Measurements from ENCODE around the gene KRT73. TPM values are rescaled to one million over a fixed set of nuclear protein-coding genes. Genes with fewer than 3 reads are reported as not detected.
A peak's percentile ranks its signal among the peaks of the same experiment; 100 is the strongest.

The KRT73 gene
- total and polyA plus RNA-seq, 2 experiments from 2014 or later: not detected

- no peaks in the 10 kb centered on the region for H4K20me1 ChIP-seq (replicated peaks; ENCODE audit: insufficient read depth)
- no peaks in the 10 kb centered on the region for H3F3A ChIP-seq (replicated peaks; ENCODE audit: low read depth)
- no peak overlapping the region for H3K27ac ChIP-seq (ENCODE audit: low read depth)
- H3K36me3 Mint-ChIP-seq (ENCODE audit: low read depth): no peaks in the 10 kb centered on the region
- H3K9me2 ChIP-seq (ENCODE audit: insufficient read depth): 0 out of 2 replicates have a peak, but pooled peaks cover 4% of the 10 kb centered on the region
- no peak overlapping the region for H3K4me3 ChIP-seq
- no peak for TF ChIP-seq EZH2phosphoT487 (IDR thresholded peaks at IDR 0.05; ENCODE audit: unreplicated experiment)
- no peak for TF ChIP-seq NANOG (IDR thresholded peaks at IDR 0.05; ENCODE audit: borderline replicate concordance)
- H3K27me3 ChIP-seq (ENCODE audit: insufficient read depth): no peaks in the 10 kb centered on the region
- no peak overlapping the region for H3K4me2 ChIP-seq
- ATAC-seq: no peak
- peaks cover 10% of the 10 kb centered on the region; the same call in 2 of the 3 replicates for H3K9me3 Mint-ChIP-seq
- H3K27me3 Mint-ChIP-seq (ENCODE audit: insufficient read depth, low read depth, poor library complexity): peaks cover 9% of the 10 kb centered on the region
- no peak overlapping the region for H3K4me3 Mint-ChIP-seq
- no peaks in the 10 kb centered on the region for H3K79me2 ChIP-seq (replicated peaks; ENCODE audit: insufficient read depth)
- no peak overlapping the region for H2AFZ ChIP-seq
- no peaks in the 10 kb centered on the region for H3K4me1 ChIP-seq (ENCODE audit: insufficient read depth)
- DNase-seq (ENCODE audit: low spot score): no peak
- H3K4me1 Mint-ChIP-seq: no peaks in the 10 kb centered on the region
- no peaks in the 10 kb centered on the region for H3K36me3 ChIP-seq (ENCODE audit: insufficient read depth)
- H3K27ac Mint-ChIP-seq: no peak overlapping the region
Observed at GRCh38 chr12:52648012-52648550, 29.7 kb upstream of the KRT73 start.

- Histone ChIP-seq H3K27ac (ENCODE audit: low read depth) (no peak overlapping the region), H3K27me3 (ENCODE audit: insufficient read depth) (no peaks in the 10 kb centered on the region), H3K9me2 (ENCODE audit: insufficient read depth) (0 out of 2 replicates have a peak, but pooled peaks cover 4% of the 10 kb centered on the region), H2AFZ (no peak overlapping the region), H3K4me2 (no peak overlapping the region), H3K4me3 (no peak overlapping the region), H3K79me2 (replicated peaks; ENCODE audit: insufficient read depth) (no peaks in the 10 kb centered on the region), H3K36me3 (ENCODE audit: insufficient read depth) (no peaks in the 10 kb centered on the region), H3K4me1 (ENCODE audit: insufficient read depth) (no peaks in the 10 kb centered on the region), H3F3A (replicated peaks; ENCODE audit: low read depth) (no peaks in the 10 kb centered on the region), H4K20me1 (replicated peaks; ENCODE audit: insufficient read depth) (no peaks in the 10 kb centered on the region)
- Mint-ChIP-seq H3K27ac (no peak overlapping the region), H3K4me1 (no peaks in the 10 kb centered on the region), H3K36me3 (ENCODE audit: low read depth) (no peaks in the 10 kb centered on the region), H3K27me3 (ENCODE audit: insufficient read depth, low read depth, poor library complexity) (peaks cover 8% of the 10 kb centered on the region), H3K9me3 (peaks cover 10% of the 10 kb centered on the region; the same call in 2 of the 3 replicates), H3K4me3 (no peak overlapping the region)
- DNase-seq (ENCODE audit: low spot score) (no peak), ATAC-seq (no peak)
- no peak for TF ChIP-seq CREB1 (CRISPR knock-in tag; IDR thresholded peaks at IDR 0.05; ENCODE audit: low read depth)
- TF ChIP-seq POLR2AphosphoS5 (IDR thresholded peaks at IDR 0.05; ENCODE audit: low read depth): no peak
- TF ChIP-seq CTCF (conservative IDR thresholded peaks at IDR 0.05; ENCODE audit: low read depth in 2 of 2): no peak
- no peak for TF ChIP-seq EZH2 (IDR thresholded peaks at IDR 0.05; ENCODE audit: low read depth, unreplicated experiment)
- TF ChIP-seq ZNF331 (CRISPR knock-in tag; IDR thresholded peaks at IDR 0.05; ENCODE audit: low read depth): no peak
Observed at GRCh38 chr12:52647601-52648000, 29.2 kb upstream of the KRT73 start.

- no peak overlapping the region for H3K4me2 ChIP-seq
- DNase-seq (ENCODE audit: low spot score) (peak; percentile 21), ATAC-seq (peak; percentile 73)
- H2AFZ ChIP-seq: no peak overlapping the region
- no peaks in the 10 kb centered on the region for H3K4me1 Mint-ChIP-seq
- no peaks in the 10 kb centered on the region for H3K4me1 ChIP-seq (ENCODE audit: insufficient read depth)
- no peak overlapping the region for H3K4me3 Mint-ChIP-seq
- H3K9me2 ChIP-seq (ENCODE audit: insufficient read depth): no peaks in the 10 kb centered on the region
- H4K20me1 ChIP-seq (replicated peaks; ENCODE audit: insufficient read depth): no peaks in the 10 kb centered on the region
- H3K4me3 ChIP-seq: no peak overlapping the region
- no peaks in the 10 kb centered on the region for H3K36me3 ChIP-seq (ENCODE audit: insufficient read depth)
- no peaks in the 10 kb centered on the region for H3K79me2 ChIP-seq (replicated peaks; ENCODE audit: insufficient read depth)
- H3F3A ChIP-seq (replicated peaks; ENCODE audit: low read depth): no peaks in the 10 kb centered on the region
- no peak overlapping the region for H3K27ac Mint-ChIP-seq
- H3K9me3 Mint-ChIP-seq: 0 out of 3 replicates have a peak, but pooled peaks cover 2% of the 10 kb centered on the region
- no peaks in the 10 kb centered on the region for H3K27me3 ChIP-seq (ENCODE audit: insufficient read depth)
- no peak overlapping the region for H3K27ac ChIP-seq (ENCODE audit: low read depth)
- H3K27me3 Mint-ChIP-seq (ENCODE audit: insufficient read depth, low read depth, poor library complexity): no peaks in the 10 kb centered on the region
- H3K36me3 Mint-ChIP-seq (ENCODE audit: low read depth): no peaks in the 10 kb centered on the region
- peak in 1 of 2 experiments; percentile 54; a peak in 2 of 4 replicates for TF ChIP-seq CTCF (conservative IDR thresholded peaks at IDR 0.05; ENCODE audit: low read depth in 2 of 2)
- TF ChIP-seq ZNF114 (CRISPR knock-in tag; IDR thresholded peaks at IDR 0.05): no peak
- no peak for TF ChIP-seq REST (IDR thresholded peaks at IDR 0.05; ENCODE audit: unreplicated experiment)
- TF ChIP-seq EZH2phosphoT487 (IDR thresholded peaks at IDR 0.05; ENCODE audit: unreplicated experiment): no peak
- no peak for TF ChIP-seq CREB1 (CRISPR knock-in tag; IDR thresholded peaks at IDR 0.05; ENCODE audit: low read depth)
Observed at GRCh38 chr12:52646613-52647012, 28.3 kb upstream of the KRT73 start.

Data from GM23338 (cell line).